GM21515 (cell line): ENCODE measurements around the gene PIGN.

ENCODE experiments used
- ATAC-seq: cut with Tn5 transposase; IDR thresholded peaks from one replicate; pipeline ENCODE4 v1.9.1; 2021; ENCODE audit not compliant: unreplicated experiment

Gene PIGN

GRCh38 chr18:62122330-62122729 is 64.5 kb downstream of the PIGN start:
- ATAC-seq, result no peak

- no peak for ATAC-seq
Measured at GRCh38 chr18:62119884-62120283, 67.0 kb downstream of the PIGN start.

GRCh38 chr18:62118328-62118727 is 68.5 kb downstream of the PIGN start:
- ATAC-seq, result no peak

- ATAC-seq, result no peak
Measured at GRCh38 chr18:62109676-62110075, 77.2 kb downstream of the PIGN start.

- no peak for ATAC-seq
Measured at GRCh38 chr18:62107881-62108280, 79.0 kb downstream of the PIGN start.

GRCh38 chr18:62106271-62106670 is 80.6 kb downstream of the PIGN start:
- no peak for ATAC-seq

GRCh38 chr18:62105376-62105775 is 81.5 kb downstream of the PIGN start:
- no peak for ATAC-seq

- ATAC-seq, result peak; percentile 57
Measured at GRCh38 chr18:62102221-62102620, 84.6 kb downstream of the PIGN start.

- no peak for ATAC-seq
Measured at GRCh38 chr18:62101321-62101721, 85.5 kb downstream of the PIGN start.

GRCh38 chr18:62098960-62099359 is 87.9 kb downstream of the PIGN start:
- no peak for ATAC-seq

GRCh38 chr18:62097698-62098097 is 89.2 kb downstream of the PIGN start:
- no peak for ATAC-seq

GRCh38 chr18:62091487-62092120 is 95.3 kb downstream of the PIGN start:
- ATAC-seq, result no peak

- no peak for ATAC-seq
Measured at GRCh38 chr18:62089174-62089573, 97.7 kb downstream of the PIGN start.

GRCh38 chr18:62088156-62088555 is 98.7 kb downstream of the PIGN start:
- no peak for ATAC-seq

- ATAC-seq, result no peak
Measured at GRCh38 chr18:62085756-62086155, 101.1 kb downstream of the PIGN start.

GRCh38 chr18:62081761-62082294 is 105.0 kb downstream of the PIGN start:
- no peak for ATAC-seq

- no peak for ATAC-seq
Measured at GRCh38 chr18:62081248-62081647, 105.6 kb downstream of the PIGN start.

GRCh38 chr18:62080172-62080900 is 106.5 kb downstream of the PIGN start:
- ATAC-seq, result no peak

- no peak for ATAC-seq
Measured at GRCh38 chr18:62073461-62074281, 113.2 kb downstream of the PIGN start.

GRCh38 chr18:62072370-62072769 is 114.5 kb downstream of the PIGN start:
- ATAC-seq, result no peak

- ATAC-seq, result no peak
Measured at GRCh38 chr18:62071071-62071470, 115.8 kb downstream of the PIGN start.

GRCh38 chr18:62070302-62070701 is 116.6 kb downstream of the PIGN start:
- no peak for ATAC-seq
